Smooth muscle cell (in vitro differentiated cells): ENCODE data around the gene MKRN2OS. TPM values are rescaled to one million over a fixed set of nuclear protein-coding genes. Genes with fewer than 3 reads are reported as not detected.

Experiments used
- DNase-seq: peaks from one replicate; lab custom pipeline; 2025; ENCODE audit not compliant: unreplicated experiment; lab: John Stamatoyannopoulos, UW
- H2AFZ ChIP-seq: fragments of 200-600 bp; sonication (generic); 2 replicates; pipeline ENCODE4 v1.6.0; 2016; ENCODE audit warnings: antibody characterized with exemption, low read depth, mild to moderate bottlenecking
- H3F3A ChIP-seq: fragments of 200-600 bp; sonication (generic); 2 replicates; pipeline ENCODE4 v1.6.0; 2017; ENCODE audit warnings: antibody characterized with exemption, low read depth
- H3K27ac ChIP-seq: fragments of 200-600 bp; sonication (generic); 2 replicates; pipeline ENCODE4 v1.5.1; 2016; ENCODE audit warnings: low read depth, mild to moderate bottlenecking
- H3K27me3 ChIP-seq: fragments of 200-600 bp; sonication (generic); 2 replicates; pipeline ENCODE4 v1.6.1; 2016; ENCODE audit warnings: low read depth, mild to moderate bottlenecking
- H3K36me3 ChIP-seq: fragments of 200-600 bp; sonication (generic); 2 replicates; pipeline ENCODE4 v1.5.1; 2016; ENCODE audit warnings: low read depth
- H3K4me1 ChIP-seq: fragments of 200-600 bp; sonication (generic); 2 replicates; pipeline ENCODE4 v1.5.1; 2016; ENCODE audit warnings: low read depth
- H3K4me2 ChIP-seq: fragments of 200-600 bp; sonication (generic); 2 replicates; pipeline ENCODE4 v1.6.0; 2016; ENCODE audit warnings: mild to moderate bottlenecking
- H3K4me3 ChIP-seq: fragments of 200-600 bp; sonication (generic); 2 replicates; pipeline ENCODE4 v1.5.1; 2016; ENCODE audit warnings: mild to moderate bottlenecking
- H3K79me2 ChIP-seq: fragments of 200-600 bp; sonication (generic); 2 replicates; pipeline ENCODE4 v1.6.0; 2016; ENCODE audit warnings: low read depth, mild to moderate bottlenecking
- H3K9ac ChIP-seq: fragments of 200-600 bp; sonication (generic); 2 replicates; pipeline ENCODE4 v1.6.0; 2016; ENCODE audit warnings: low read depth
- H3K9me3 ChIP-seq: fragments of 200-600 bp; sonication (generic); replicated peaks from 2 replicates; pipeline ENCODE4 v1.5.1; 2016; ENCODE audit warnings: low read depth
- H4K20me1 ChIP-seq: fragments of 200-600 bp; sonication (generic); 2 replicates; pipeline ENCODE4 v1.6.0; 2016; ENCODE audit warnings: low read depth
- CTCF ChIP-seq: fragments of 200-600 bp; sonication (generic); IDR thresholded peaks from 2 replicates; pipeline ENCODE4 v1.5.1; 2017; ENCODE audit warnings: borderline replicate concordance, mild to moderate bottlenecking, antibody characterized with exemption; ENCODE audit not compliant: insufficient read depth, poor library complexity, severe bottlenecking
- WGBS: methylation state at CpG from one replicate; pipeline ENCODE4 v1.1.7; 2016; ENCODE audit warnings: low lambda C conversion rate; 5-methylcytosine and 5-hydroxymethylcytosine counted together
- polyA plus RNA-seq: library from polyadenylated mRNA; unstranded; fragments of >200 nt; fragmentation: Nextera tagmentation; extraction: Ambion mirVana; gene quantifications from 2 replicates; pipeline ENCODE4 v1.2.1, GENCODE V29; 2016
- total RNA-seq: library from RNA; depleted of rRNA; stranded (reverse); fragments of >200 nt; gene quantifications from 2 replicates; pipeline ENCODE4 v1.2.3, GENCODE V29; 2014

MKRN2OS gene
- total and polyA plus RNA-seq, 2 experiments from 2014 or later: not detected

GRCh38 chr3:12522721-12523120, 22.6 kb downstream of the MKRN2OS start:
- 91% methylated on average over 1 of the region's 1 CpG for WGBS
- H2AFZ ChIP-seq: no peak overlapping the region
- no peaks in the 10 kb centered on the region for H3K36me3 ChIP-seq
- no peak for DNase-seq
- TF ChIP-seq CTCF: no peak
- no peaks in the 10 kb centered on the region for H3K27me3 ChIP-seq
- H3K9me3 ChIP-seq: no peaks in the 10 kb centered on the region
- no peaks in the 10 kb centered on the region for H3K79me2 ChIP-seq
- H4K20me1 ChIP-seq: no peaks in the 10 kb centered on the region
- no peak overlapping the region for H3K4me3 ChIP-seq
- no peak overlapping the region for H3K27ac ChIP-seq
- H3F3A ChIP-seq: no peaks in the 10 kb centered on the region
- H3K9ac ChIP-seq: no peak overlapping the region
- H3K4me1 ChIP-seq: no peaks in the 10 kb centered on the region
- H3K4me2 ChIP-seq: no peak overlapping the region

- H3K4me2 ChIP-seq: no peak overlapping the region
- no peak overlapping the region for H3K4me3 ChIP-seq
- no peaks in the 10 kb centered on the region for H4K20me1 ChIP-seq
- H3K27me3 ChIP-seq: no peaks in the 10 kb centered on the region
- no peak overlapping the region for H3K27ac ChIP-seq
- no peak overlapping the region for H2AFZ ChIP-seq
- H3K36me3 ChIP-seq: no peaks in the 10 kb centered on the region
- DNase-seq: no peak
- no peaks in the 10 kb centered on the region for H3K79me2 ChIP-seq
- 94% methylated on average over 2 of the region's 2 CpGs for WGBS
- no peak overlapping the region for H3K9ac ChIP-seq
- H3F3A ChIP-seq: no peaks in the 10 kb centered on the region
- H3K9me3 ChIP-seq: no peaks in the 10 kb centered on the region
- no peak for TF ChIP-seq CTCF
- H3K4me1 ChIP-seq: no peaks in the 10 kb centered on the region
Measured at GRCh38 chr3:12521010-12521409, 24.3 kb downstream of the MKRN2OS start.

- H3K9ac ChIP-seq: no peak overlapping the region
- H3K27me3 ChIP-seq: no peaks in the 10 kb centered on the region
- TF ChIP-seq CTCF: no peak
- no peaks in the 10 kb centered on the region for H3K79me2 ChIP-seq
- H3K27ac ChIP-seq: no peak overlapping the region
- no peaks in the 10 kb centered on the region for H3K9me3 ChIP-seq
- H3K4me3 ChIP-seq: no peak overlapping the region
- no peak for DNase-seq
- H3K4me1 ChIP-seq: no peaks in the 10 kb centered on the region
- H2AFZ ChIP-seq: no peak overlapping the region
- no peak overlapping the region for H3K4me2 ChIP-seq
- WGBS: 94% methylated on average over 6 of the region's 6 CpGs
- H3F3A ChIP-seq: no peaks in the 10 kb centered on the region
- no peaks in the 10 kb centered on the region for H4K20me1 ChIP-seq
- no peaks in the 10 kb centered on the region for H3K36me3 ChIP-seq
Measured at GRCh38 chr3:12518261-12519028, 26.9 kb downstream of the MKRN2OS start.

GRCh38 chr3:12516873-12517272, 28.4 kb downstream of the MKRN2OS start:
- TF ChIP-seq CTCF: no peak
- H3K36me3 ChIP-seq: no peaks in the 10 kb centered on the region
- no peak overlapping the region for H3K9ac ChIP-seq
- no peaks in the 10 kb centered on the region for H3K27me3 ChIP-seq
- no peak for DNase-seq
- no peaks in the 10 kb centered on the region for H4K20me1 ChIP-seq
- H3K27ac ChIP-seq: no peak overlapping the region
- 92% methylated on average over 11 of the region's 11 CpGs for WGBS
- no peak overlapping the region for H3K4me3 ChIP-seq
- H3F3A ChIP-seq: no peaks in the 10 kb centered on the region
- H3K4me1 ChIP-seq: no peaks in the 10 kb centered on the region
- no peak overlapping the region for H2AFZ ChIP-seq
- H3K79me2 ChIP-seq: no peaks in the 10 kb centered on the region
- H3K9me3 ChIP-seq: no peaks in the 10 kb centered on the region
- H3K4me2 ChIP-seq: no peak overlapping the region
